Left ventricle myocardium inferior (tissue), 1 donor: Measurements from ENCODE around the gene OR52E1. TPM values are rescaled to one million over a fixed set of nuclear protein-coding genes. Genes with fewer than 3 reads are reported as not detected.

Experiments
- DNase-seq: peaks from one replicate; pipeline ENCODE4 v3.0.0-alpha.2; 2020
- H3K27ac ChIP-seq: fragments of 200-600 bp; replicated peaks from 2 replicates; pipeline ENCODE4 v1.8.0; 2021
- H3K27me3 ChIP-seq: fragments of 200-600 bp; 2 replicates; pipeline ENCODE4 v1.8.0; 2021; ENCODE audit warnings: low read depth
- H3K36me3 ChIP-seq: fragments of 200-600 bp; 2 replicates; pipeline ENCODE4 v1.8.0; 2021
- H3K4me1 ChIP-seq: fragments of 200-600 bp; 2 replicates; pipeline ENCODE4 v1.8.0; 2021
- H3K4me3 ChIP-seq: fragments of 200-600 bp; 2 replicates; pipeline ENCODE4 v1.8.0; 2021; ENCODE audit warnings: mild to moderate bottlenecking, moderate library complexity
- H3K9me3 ChIP-seq: fragments of 200-600 bp; replicated peaks from 2 replicates; pipeline ENCODE4 v1.8.0; 2021
- intact Hi-C: fragments of 100-400 bp; cut with micrococcal nuclease; formaldehyde crosslinking; loops from one replicate; pipeline ENCODE4 v1.11.0; 2022
- total RNA-seq: library from RNA; stranded (reverse); fragmentation: NEBNext Ultra II Directional; extraction: Animal tissue kit (Norgen Biotek cat#: 25700); gene quantifications from one replicate; pipeline ENCODE4 v1.2.1, GENCODE V29; 2021
- TF ChIP-seq, protein P1 (sequence below): fragments of 200-600 bp; IDR thresholded peaks from 2 replicates; pipeline ENCODE4 v1.8.0; 2021; ENCODE audit warnings: antibody characterized with exemption, mild to moderate bottlenecking, borderline replicate concordance
- donor health status: DM: no; HTN: yes; CAD: no; lungs with severe emphysema.

Gene OR52E1
- total RNA-seq, 1 donor from 2014 or later, result not detected

DNA sequence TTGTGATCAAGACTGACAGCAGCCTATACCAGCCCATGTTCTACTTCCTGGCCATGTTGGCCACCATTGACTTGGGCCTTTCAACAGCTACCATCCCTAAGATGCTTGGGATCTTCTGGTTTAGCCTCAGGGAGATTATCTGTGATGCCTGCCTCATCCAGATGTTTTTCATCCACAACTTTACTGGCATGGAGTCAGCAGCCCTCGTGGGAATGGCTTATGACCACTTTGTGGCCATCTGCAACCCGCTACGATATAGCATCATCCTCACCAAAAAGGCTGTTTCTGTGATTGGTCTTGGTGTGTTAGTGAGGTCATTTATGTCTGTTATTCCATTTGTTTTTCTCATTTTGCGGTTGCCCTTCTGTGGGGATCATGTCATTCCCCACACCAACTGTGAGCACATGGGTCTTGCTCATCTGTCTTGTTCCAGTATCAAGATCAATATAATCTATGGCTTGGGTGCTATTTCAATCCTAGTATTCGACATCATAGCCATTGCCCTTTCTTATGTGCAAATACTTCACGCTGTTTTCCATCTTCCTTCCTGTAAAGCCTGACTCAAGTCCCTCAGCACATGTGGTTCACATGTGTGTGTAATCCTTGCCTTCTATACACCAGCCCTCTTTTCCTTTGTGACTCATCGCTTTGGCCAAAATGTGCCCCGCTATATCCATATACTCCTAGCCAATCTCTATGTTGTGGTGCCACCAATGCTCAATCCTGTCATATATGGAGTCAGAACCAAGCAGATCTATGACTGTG, 23.6 kb downstream of the OR52E1 start:
- intact Hi-C loops, result no loop called here
- no peaks in the 10 kb centered on the region for H3K27me3 ChIP-seq
- no peak for DNase-seq
- no peaks in the 10 kb centered on the region for H3K36me3 ChIP-seq
- no peak overlapping the region for H3K27ac ChIP-seq
- no peaks in the 10 kb centered on the region for H3K9me3 ChIP-seq
- H3K4me1 ChIP-seq, result no peaks in the 10 kb centered on the region
- H3K4me3 ChIP-seq, result no peak overlapping the region
- TF ChIP-seq, protein P1, sequence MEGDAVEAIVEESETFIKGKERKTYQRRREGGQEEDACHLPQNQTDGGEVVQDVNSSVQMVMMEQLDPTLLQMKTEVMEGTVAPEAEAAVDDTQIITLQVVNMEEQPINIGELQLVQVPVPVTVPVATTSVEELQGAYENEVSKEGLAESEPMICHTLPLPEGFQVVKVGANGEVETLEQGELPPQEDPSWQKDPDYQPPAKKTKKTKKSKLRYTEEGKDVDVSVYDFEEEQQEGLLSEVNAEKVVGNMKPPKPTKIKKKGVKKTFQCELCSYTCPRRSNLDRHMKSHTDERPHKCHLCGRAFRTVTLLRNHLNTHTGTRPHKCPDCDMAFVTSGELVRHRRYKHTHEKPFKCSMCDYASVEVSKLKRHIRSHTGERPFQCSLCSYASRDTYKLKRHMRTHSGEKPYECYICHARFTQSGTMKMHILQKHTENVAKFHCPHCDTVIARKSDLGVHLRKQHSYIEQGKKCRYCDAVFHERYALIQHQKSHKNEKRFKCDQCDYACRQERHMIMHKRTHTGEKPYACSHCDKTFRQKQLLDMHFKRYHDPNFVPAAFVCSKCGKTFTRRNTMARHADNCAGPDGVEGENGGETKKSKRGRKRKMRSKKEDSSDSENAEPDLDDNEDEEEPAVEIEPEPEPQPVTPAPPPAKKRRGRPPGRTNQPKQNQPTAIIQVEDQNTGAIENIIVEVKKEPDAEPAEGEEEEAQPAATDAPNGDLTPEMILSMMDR, result no peak

DNA sequence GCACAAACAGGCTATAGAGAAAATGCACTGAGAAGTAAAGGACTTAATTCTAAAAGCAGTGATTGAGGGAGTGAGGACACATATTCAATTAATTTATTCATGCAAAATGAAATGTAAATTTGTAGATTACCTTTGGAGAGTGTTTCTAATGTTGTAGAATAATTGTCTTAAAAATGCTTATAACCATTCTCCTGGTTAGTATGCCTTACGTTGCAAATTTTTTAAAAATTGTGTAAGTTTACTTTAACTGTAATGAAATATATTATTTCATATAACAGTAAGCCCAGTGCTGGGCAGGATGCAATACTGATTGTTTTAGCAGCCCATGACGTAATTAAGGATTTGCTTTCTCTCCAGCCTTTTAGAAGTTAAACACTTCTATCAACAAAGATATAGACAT, 26.6 kb downstream of the OR52E1 start:
- Histone ChIP-seq H3K4me1 (no peaks in the 10 kb centered on the region), H3K4me3 (no peak overlapping the region), H3K36me3 (no peaks in the 10 kb centered on the region), H3K9me3 (no peaks in the 10 kb centered on the region), H3K27ac (no peak overlapping the region), H3K27me3 (no peaks in the 10 kb centered on the region)
- DNase-seq, result no peak
- intact Hi-C loops, result no loop called here
- TF ChIP-seq, protein P1, result no peak

DNA sequence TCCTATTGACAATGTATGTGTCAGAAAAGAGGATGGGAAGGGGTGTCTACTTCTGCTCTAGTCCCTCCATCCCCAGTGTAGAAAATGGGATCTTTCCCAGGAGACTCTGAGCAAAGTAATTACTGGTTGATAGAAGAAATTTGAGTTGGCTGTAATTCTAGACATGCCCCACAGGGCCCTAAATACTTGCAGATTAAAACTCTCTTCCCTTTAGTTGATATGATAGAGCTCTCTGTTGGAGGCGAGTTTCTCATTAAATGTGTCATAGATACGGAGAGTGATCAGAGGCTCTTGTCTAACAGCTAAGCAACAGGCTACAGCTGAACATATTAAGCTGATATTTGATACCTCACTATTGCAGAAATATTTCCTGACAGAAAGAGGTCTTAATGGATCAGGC, 32.9 kb downstream of the OR52E1 start:
- no peaks in the 10 kb centered on the region for H3K9me3 ChIP-seq
- no peak overlapping the region for H3K4me3 ChIP-seq
- no peak for DNase-seq
- H3K27me3 ChIP-seq, result peaks cover 4% of the 10 kb centered on the region
- no peak overlapping the region for H3K27ac ChIP-seq
- no peaks in the 10 kb centered on the region for H3K36me3 ChIP-seq
- TF ChIP-seq, protein P1, result no peak
- H3K4me1 ChIP-seq, result no peaks in the 10 kb centered on the region
- intact Hi-C loops, result no loop called here

- no peak overlapping the region for H3K4me3 ChIP-seq
- H3K9me3 ChIP-seq, result no peaks in the 10 kb centered on the region
- H3K36me3 ChIP-seq, result no peaks in the 10 kb centered on the region
- H3K4me1 ChIP-seq, result no peaks in the 10 kb centered on the region
- intact Hi-C loops, result no loop called here
- TF ChIP-seq, protein P1, result no peak
- peaks cover 4% of the 10 kb centered on the region for H3K27me3 ChIP-seq
- no peak for DNase-seq
- H3K27ac ChIP-seq, result no peak overlapping the region
Measured at GRCh38 chr11:5103066-5103465, 33.7 kb downstream of the OR52E1 start.

GRCh38 chr11:5107285-5107684, 37.9 kb downstream of the OR52E1 start:
- no peak for DNase-seq
- Histone ChIP-seq H3K4me3 (no peak overlapping the region), H3K27me3 (peaks cover 4% of the 10 kb centered on the region), H3K36me3 (no peaks in the 10 kb centered on the region), H3K4me1 (no peaks in the 10 kb centered on the region), H3K27ac (no peak overlapping the region), H3K9me3 (no peaks in the 10 kb centered on the region)
- intact Hi-C loops, result no loop called here
- TF ChIP-seq, protein P1, result no peak
